KMS-11 (cell line): Measurements from ENCODE around the gene FAF2.
"Not testable (repeated sequence)": the region's sequence is repeated elsewhere in the genome, so short reads cannot be mapped to it uniquely, and the experiment has no call there.

ENCODE experiments used
- H2AFZ ChIP-seq: fragments of 200-600 bp; sonication (generic); 2 replicates; pipeline ENCODE4 v1.6.1; 2016; ENCODE audit warnings: antibody characterized with exemption, mixed run types, low read depth
- H3K27ac ChIP-seq: fragments of 200-600 bp; sonication (generic); 2 replicates; pipeline ENCODE4 v1.6.1; 2016; ENCODE audit warnings: mild to moderate bottlenecking, mixed run types
- H3K27me3 ChIP-seq: fragments of 200-600 bp; sonication (generic); 2 replicates; pipeline ENCODE4 v1.6.1; 2017; ENCODE audit warnings: mild to moderate bottlenecking, low read depth, mixed run types, moderate library complexity; ENCODE audit not compliant: insufficient read depth
- H3K36me3 ChIP-seq: fragments of 200-600 bp; sonication (generic); 2 replicates; pipeline ENCODE4 v1.6.1; 2017; ENCODE audit warnings: mild to moderate bottlenecking, mixed run types; ENCODE audit not compliant: insufficient read depth
- H3K4me1 ChIP-seq: fragments of 200-600 bp; sonication (generic); 2 replicates; pipeline ENCODE4 v1.6.1; 2016; ENCODE audit warnings: mild to moderate bottlenecking, low read depth, mixed run types; ENCODE audit not compliant: poor library complexity, severe bottlenecking
- H3K4me2 ChIP-seq: fragments of 200-600 bp; sonication (generic); 2 replicates; pipeline ENCODE4 v1.7.0; 2016; ENCODE audit warnings: mild to moderate bottlenecking, mixed run types
- H3K4me3 ChIP-seq: fragments of 200-600 bp; sonication (generic); IDR thresholded peaks from 2 replicates; pipeline ENCODE4 v1.6.1; 2017; ENCODE audit warnings: low read depth, low read length, mixed read lengths; ENCODE audit not compliant: insufficient read depth
- H3K79me2 ChIP-seq: fragments of 200-600 bp; sonication (generic); 2 replicates; pipeline ENCODE4 v1.6.1; 2016; ENCODE audit warnings: low read depth, mixed run types; ENCODE audit not compliant: insufficient read depth
- H3K9ac ChIP-seq: fragments of 200-600 bp; sonication (generic); 2 replicates; pipeline ENCODE4 v1.6.1; 2016; ENCODE audit warnings: mild to moderate bottlenecking, mixed run types
- H4K20me1 ChIP-seq: fragments of 200-600 bp; sonication (generic); 2 replicates; pipeline ENCODE4 v1.6.1; 2016; ENCODE audit warnings: mild to moderate bottlenecking, mixed run types; ENCODE audit not compliant: insufficient read depth
- TF ChIP-seq, protein P1 (sequence below): fragments of 200-600 bp; sonication (generic); conservative IDR thresholded peaks from 2 replicates; pipeline ENCODE4 v1.6.1; 2017; ENCODE audit warnings: low read depth, mild to moderate bottlenecking, antibody characterized with exemption, low read length, moderate library complexity, mixed read lengths

FAF2 gene

DNA sequence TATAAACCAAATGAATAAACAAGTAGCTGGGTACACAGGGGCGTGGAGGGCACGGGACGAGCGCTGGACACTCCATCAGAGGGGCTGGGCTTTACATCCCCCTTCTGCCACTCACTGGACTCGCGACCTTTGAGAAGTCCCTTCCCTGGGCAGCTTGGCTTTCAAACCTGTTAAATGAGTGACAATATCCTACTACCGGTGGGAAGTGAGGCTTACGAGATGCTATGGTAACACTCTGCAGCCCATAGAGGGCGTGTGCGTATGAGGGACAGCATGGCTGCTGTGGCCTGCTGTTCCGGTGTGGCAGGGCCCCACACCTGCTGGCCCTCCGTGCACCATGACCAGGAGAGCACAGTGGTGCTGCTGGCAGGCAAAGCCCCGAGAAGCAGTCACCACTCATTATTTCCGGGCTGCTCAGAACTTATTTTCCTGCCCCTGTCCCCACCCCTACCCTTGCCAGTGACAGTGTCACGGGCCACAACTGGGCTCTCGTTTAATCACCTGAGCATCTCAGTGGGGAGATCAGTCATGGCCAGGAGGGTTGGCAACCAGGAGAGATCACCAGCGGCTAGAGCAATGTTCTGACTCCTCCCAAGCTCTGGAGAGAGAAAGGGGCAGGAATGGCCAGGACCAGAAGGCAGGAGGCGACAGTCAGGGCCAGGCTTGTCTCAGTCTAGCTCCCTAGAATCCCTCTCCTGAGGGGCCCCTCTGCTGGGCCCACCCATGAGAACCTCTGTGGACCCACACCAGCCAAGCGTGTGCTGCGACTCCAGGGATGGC lies 42.3 kb upstream of the FAF2 start:
- Histone ChIP-seq H3K4me2 (peak overlapping the region; percentile 63), H3K4me3 (no peak overlapping the region)

DNA sequence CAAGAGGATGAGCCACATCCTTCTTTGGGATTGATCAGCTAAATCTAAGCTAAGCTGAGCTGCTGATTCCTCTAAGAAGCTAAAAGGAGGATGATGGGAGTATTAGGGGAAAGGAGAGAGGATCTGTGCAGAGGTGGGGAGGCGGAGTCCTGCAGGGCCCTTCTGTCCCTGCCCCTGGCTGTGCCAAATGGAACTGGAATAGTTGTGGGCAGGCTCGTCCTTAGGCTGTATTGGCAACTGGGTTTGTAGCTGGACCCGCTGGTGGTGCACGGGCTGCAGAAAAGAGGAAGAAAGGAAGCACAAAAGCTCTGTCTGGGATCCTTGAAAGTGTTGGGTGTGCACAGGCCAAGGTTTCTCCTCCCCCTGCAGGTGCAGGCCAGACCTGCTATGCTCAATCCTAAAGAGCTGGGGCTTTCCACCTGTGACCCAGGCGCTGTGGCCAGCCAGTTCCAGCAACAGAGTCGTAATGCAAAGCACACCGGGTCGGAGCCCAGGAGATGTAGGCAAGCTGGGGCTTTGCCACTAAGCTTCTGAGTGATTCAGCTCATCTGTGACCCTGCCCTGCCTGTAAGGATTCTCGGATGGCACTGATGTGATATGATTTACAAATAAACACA lies 41.6 kb upstream of the FAF2 start:
- Histone ChIP-seq H3K27me3 (no peaks in the 10 kb centered on the region), H3K4me2 (peak overlapping the region; percentile 82), H3K4me1 (peaks cover 52% of the 10 kb centered on the region), H2AFZ (no peak overlapping the region), H4K20me1 (no peaks in the 10 kb centered on the region), H3K27ac (peak overlapping the region; percentile 94), H3K36me3 (no peaks in the 10 kb centered on the region), H3K9ac (peak overlapping the region; percentile 60; the same call in 1 of the 2 replicates), H3K4me3 (no peak overlapping the region), H3K79me2 (no peaks in the 10 kb centered on the region)
- TF ChIP-seq, protein P1, sequence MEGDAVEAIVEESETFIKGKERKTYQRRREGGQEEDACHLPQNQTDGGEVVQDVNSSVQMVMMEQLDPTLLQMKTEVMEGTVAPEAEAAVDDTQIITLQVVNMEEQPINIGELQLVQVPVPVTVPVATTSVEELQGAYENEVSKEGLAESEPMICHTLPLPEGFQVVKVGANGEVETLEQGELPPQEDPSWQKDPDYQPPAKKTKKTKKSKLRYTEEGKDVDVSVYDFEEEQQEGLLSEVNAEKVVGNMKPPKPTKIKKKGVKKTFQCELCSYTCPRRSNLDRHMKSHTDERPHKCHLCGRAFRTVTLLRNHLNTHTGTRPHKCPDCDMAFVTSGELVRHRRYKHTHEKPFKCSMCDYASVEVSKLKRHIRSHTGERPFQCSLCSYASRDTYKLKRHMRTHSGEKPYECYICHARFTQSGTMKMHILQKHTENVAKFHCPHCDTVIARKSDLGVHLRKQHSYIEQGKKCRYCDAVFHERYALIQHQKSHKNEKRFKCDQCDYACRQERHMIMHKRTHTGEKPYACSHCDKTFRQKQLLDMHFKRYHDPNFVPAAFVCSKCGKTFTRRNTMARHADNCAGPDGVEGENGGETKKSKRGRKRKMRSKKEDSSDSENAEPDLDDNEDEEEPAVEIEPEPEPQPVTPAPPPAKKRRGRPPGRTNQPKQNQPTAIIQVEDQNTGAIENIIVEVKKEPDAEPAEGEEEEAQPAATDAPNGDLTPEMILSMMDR = no peak

More for the DNA sequence above, 42.3 kb upstream of the FAF2 start:
- peaks cover 45% of the 10 kb centered on the region for H3K4me1 ChIP-seq
- H2AFZ ChIP-seq = no peak overlapping the region
- 0 out of 2 replicates have a peak overlapping the region, but pooled peaks have one; percentile 25 for H3K9ac ChIP-seq
- H3K36me3 ChIP-seq = no peaks in the 10 kb centered on the region
- H3K79me2 ChIP-seq = no peaks in the 10 kb centered on the region
- no peaks in the 10 kb centered on the region for H4K20me1 ChIP-seq
- no peaks in the 10 kb centered on the region for H3K27me3 ChIP-seq
- H3K27ac ChIP-seq = peak overlapping the region; percentile 94
- TF ChIP-seq, protein P1 = no peak

DNA sequence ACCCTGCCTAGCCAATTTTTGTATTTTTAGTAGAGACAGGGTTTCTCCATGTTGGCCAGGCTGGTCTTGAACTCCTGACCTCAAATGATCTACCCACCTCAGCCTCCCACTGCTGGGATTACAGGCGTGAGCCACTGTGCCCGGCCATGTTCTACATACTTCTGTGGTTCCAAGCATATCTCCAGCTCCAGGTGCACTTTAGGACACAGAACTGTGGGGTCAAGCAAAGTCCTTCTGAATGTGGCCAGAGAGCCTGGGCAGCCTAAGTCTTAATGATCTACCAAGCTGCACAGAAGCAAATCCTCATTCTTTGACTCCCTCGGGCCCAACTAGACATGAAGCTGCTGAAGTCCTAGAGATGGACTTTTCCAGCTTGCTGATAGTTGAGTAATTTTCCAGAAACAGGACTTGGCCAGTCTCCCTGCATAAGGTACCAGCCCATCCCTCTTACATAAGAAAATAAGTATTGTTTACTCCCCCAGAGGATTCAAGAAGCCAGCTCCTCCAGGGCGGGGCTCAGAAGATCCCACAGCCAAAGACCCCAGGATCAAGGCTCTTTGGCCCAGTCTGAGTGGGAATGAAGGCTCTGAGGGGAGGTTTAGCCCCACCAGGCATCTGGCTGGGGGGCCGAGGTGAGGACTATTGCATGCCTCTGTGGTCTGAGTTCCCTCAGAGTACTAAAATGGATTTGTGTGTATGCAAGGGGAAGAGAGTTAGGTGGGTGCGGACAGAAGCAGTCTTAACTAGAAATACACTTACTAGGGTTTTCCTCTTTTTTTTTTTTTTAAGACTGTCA lies 40.5 kb upstream of the FAF2 start:
- peak overlapping the region; percentile 60 for H3K9ac ChIP-seq
- peak overlapping the region; percentile 82 for H3K4me2 ChIP-seq
- H2AFZ ChIP-seq = no peak overlapping the region
- H3K36me3 ChIP-seq = no peaks in the 10 kb centered on the region
- H3K4me3 ChIP-seq = no peak overlapping the region
- TF ChIP-seq, protein P1 = no peak
- no peaks in the 10 kb centered on the region for H3K27me3 ChIP-seq
- H3K79me2 ChIP-seq = no peaks in the 10 kb centered on the region; the same call in 1 of the 2 replicates
- H4K20me1 ChIP-seq = no peaks in the 10 kb centered on the region
- H3K4me1 ChIP-seq = peaks cover 54% of the 10 kb centered on the region
- H3K27ac ChIP-seq = peak overlapping the region; percentile 94

DNA sequence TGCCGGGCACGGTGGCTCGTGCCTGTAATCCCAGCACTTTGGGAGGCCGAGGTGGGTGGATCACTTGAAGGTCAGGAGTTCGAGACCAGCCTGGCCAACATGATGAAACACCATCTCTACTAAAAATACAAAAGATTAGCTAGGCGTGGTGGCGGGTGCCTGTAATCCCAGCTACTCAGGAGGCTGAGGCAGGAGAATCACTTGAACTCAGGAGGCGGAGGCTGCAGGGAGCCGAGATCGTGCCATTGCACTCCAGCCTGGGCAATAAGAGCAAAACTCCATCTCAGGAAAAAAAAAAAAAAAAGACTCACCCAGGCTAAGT lies 40.0 kb upstream of the FAF2 start:
- not testable (repeated sequence) for H4K20me1 ChIP-seq, H3K36me3 ChIP-seq, H3K4me3 ChIP-seq, H2AFZ ChIP-seq, H3K79me2 ChIP-seq, H3K4me2 ChIP-seq, H3K27me3 ChIP-seq, H3K9ac ChIP-seq
- Histone ChIP-seq H3K27ac (peak overlapping the region; percentile 94; the same call in 1 of the 2 replicates), H3K4me1 (peaks cover 54% of the 10 kb centered on the region)
